ENCODE data around the gene NR0B2. TPM values are rescaled to one million over a fixed set of nuclear protein-coding genes. Genes with fewer than 3 reads are reported as not detected.

NR0B2 gene
- polyA plus RNA-seq, 1 donor from 2014 or later = not detected

GRCh38 chr1:26864610-26865480 lies 48.9 kb downstream of the NR0B2 start:
- Histone ChIP-seq H3K9me3 (ENCODE audit: low read length) (no peaks in the 10 kb centered on the region), H3K27me3 (ENCODE audit: insufficient read depth, low read depth, low read length) (no peaks in the 10 kb centered on the region), H3F3A (ENCODE audit: insufficient read depth, low read length, poor library complexity, severe bottlenecking) (no peaks in the 10 kb centered on the region), H3K9ac (ENCODE audit: low read length) (peak overlapping the region; percentile 34), H4K20me1 (ENCODE audit: insufficient read depth) (no peaks in the 10 kb centered on the region), H3K4me2 (ENCODE audit: low read length) (peak overlapping the region; percentile 69), H2AFZ (ENCODE audit: low read depth, low read length) (no peak overlapping the region), H3K4me3 (ENCODE audit: low read length) (peak overlapping the region; percentile 71), H3K9me2 (ENCODE audit: insufficient read depth, low read length) (no peaks in the 10 kb centered on the region), H3K79me2 (replicated peaks; ENCODE audit: insufficient read depth, low read length) (no peaks in the 10 kb centered on the region), H3K27ac (ENCODE audit: low read length) (no peak overlapping the region), H3K36me3 (ENCODE audit: insufficient read depth, low read length) (no peaks in the 10 kb centered on the region)
- TF ChIP-seq MXI1 (conservative IDR thresholded peaks at IDR 0.05; ENCODE audit: poor library complexity, severe bottlenecking) = peak; percentile 78
- no peak for TF ChIP-seq RAD21 (conservative IDR thresholded peaks at IDR 0.05)
- peak; percentile 11 for TF ChIP-seq CTCF (IDR thresholded peaks at IDR 0.05; ENCODE audit: poor library complexity, severe bottlenecking)

- TF ChIP-seq TAF1 (IDR thresholded peaks at IDR 0.05; ENCODE audit: low read depth) (no peak), SMC3 (conservative IDR thresholded peaks at IDR 0.05; ENCODE audit: poor library complexity) (no peak), CTCF (IDR thresholded peaks at IDR 0.05; ENCODE audit: poor library complexity, severe bottlenecking) (no peak), EP300 (conservative IDR thresholded peaks at IDR 0.05; ENCODE audit: poor library complexity, severe bottlenecking) (no peak), POLR2AphosphoS5 (IDR thresholded peaks at IDR 0.05) (no peak), REST (IDR thresholded peaks at IDR 0.05; ENCODE audit: borderline replicate concordance) (no peak), MXI1 (conservative IDR thresholded peaks at IDR 0.05; ENCODE audit: poor library complexity, severe bottlenecking) (no peak), EZH2 (IDR thresholded peaks at IDR 0.05; ENCODE audit: borderline replicate concordance, insufficient read depth, low read length, poor library complexity, severe bottlenecking) (no peak), RAD21 (conservative IDR thresholded peaks at IDR 0.05) (no peak)
- Histone ChIP-seq H3K9me3 (ENCODE audit: low read length) (no peaks in the 10 kb centered on the region), H3K4me3 (ENCODE audit: low read length) (no peak overlapping the region), H3K9me2 (ENCODE audit: insufficient read depth, low read length) (no peaks in the 10 kb centered on the region), H3K79me2 (replicated peaks; ENCODE audit: insufficient read depth, low read length) (no peaks in the 10 kb centered on the region), H4K20me1 (ENCODE audit: insufficient read depth) (no peaks in the 10 kb centered on the region), H3K27ac (ENCODE audit: low read length) (no peak overlapping the region), H3K9ac (ENCODE audit: low read length) (no peak overlapping the region), H3K36me3 (ENCODE audit: insufficient read depth, low read length) (no peaks in the 10 kb centered on the region), H3K4me2 (ENCODE audit: low read length) (no peak overlapping the region), H3F3A (ENCODE audit: insufficient read depth, low read length, poor library complexity, severe bottlenecking) (no peaks in the 10 kb centered on the region), H3K27me3 (ENCODE audit: insufficient read depth, low read depth, low read length) (no peaks in the 10 kb centered on the region), H2AFZ (ENCODE audit: low read depth, low read length) (no peak overlapping the region)
Observed at GRCh38 chr1:26863685-26864077, 50.1 kb downstream of the NR0B2 start.
